T-helper 2 cell treated with Interferon-gamma antibody and Interleukin-4, amounts not matched to agents 5 μg/mL and 100 μg/mL, for 36 hours (primary cell): ENCODE results near the gene CRIM1.

Experiments used
- DNase-seq: peaks from one replicate; pipeline ENCODE4 v3.0.0; 2021; ENCODE audit warnings: low spot score
- H3K27ac Mint-ChIP-seq: one replicate; pipeline ENCODE4 v1.8.0; 2021; ENCODE audit warnings: mild to moderate bottlenecking, mixed read lengths
- H3K27me3 Mint-ChIP-seq: one replicate; pipeline ENCODE4 v1.8.0; 2021; ENCODE audit warnings: low read depth, mixed read lengths
- H3K36me3 Mint-ChIP-seq: one replicate; pipeline ENCODE4 v1.8.0; 2021; ENCODE audit warnings: low read depth, mixed read lengths
- H3K4me1 Mint-ChIP-seq: one replicate; pipeline ENCODE4 v1.8.0; 2021; ENCODE audit warnings: low read depth, mixed read lengths
- H3K4me3 Mint-ChIP-seq: one replicate; pipeline ENCODE4 v1.8.0; 2022; ENCODE audit warnings: mild to moderate bottlenecking, moderate library complexity, mixed read lengths
- H3K9me3 Mint-ChIP-seq: one replicate; pipeline ENCODE4 v1.8.0; 2021; ENCODE audit warnings: mixed read lengths

Gene CRIM1

GRCh38 chr2:36371928-36372391 is 16.4 kb downstream of the CRIM1 start:
- Mint-ChIP-seq H3K27me3 (peaks cover 9% of the 10 kb centered on the region), H3K4me1 (peaks cover 13% of the 10 kb centered on the region), H3K9me3 (no peaks in the 10 kb centered on the region), H3K27ac (no peak overlapping the region), H3K4me3 (no peak overlapping the region), H3K36me3 (no peaks in the 10 kb centered on the region)
- DNase-seq, result no peak

GRCh38 chr2:36373149-36373926 is 17.8 kb downstream of the CRIM1 start:
- no peaks in the 10 kb centered on the region for H3K9me3 Mint-ChIP-seq

GRCh38 chr2:36374585-36374984 is 19.0 kb downstream of the CRIM1 start:
- peaks cover 9% of the 10 kb centered on the region for H3K27me3 Mint-ChIP-seq
- H3K9me3 Mint-ChIP-seq, result no peaks in the 10 kb centered on the region
- H3K4me3 Mint-ChIP-seq, result no peak overlapping the region
- H3K27ac Mint-ChIP-seq, result no peak overlapping the region
- no peaks in the 10 kb centered on the region for H3K36me3 Mint-ChIP-seq
- peaks cover 13% of the 10 kb centered on the region for H3K4me1 Mint-ChIP-seq
- no peak for DNase-seq

More at GRCh38 chr2:36373149-36373926, 17.8 kb downstream of the CRIM1 start:
- Mint-ChIP-seq H3K36me3 (no peaks in the 10 kb centered on the region), H3K27me3 (peaks cover 15% of the 10 kb centered on the region), H3K27ac (no peak overlapping the region), H3K4me1 (peaks cover 13% of the 10 kb centered on the region), H3K4me3 (no peak overlapping the region)
- no peak for DNase-seq

- DNase-seq, result no peak
- no peak overlapping the region for H3K4me3 Mint-ChIP-seq
- no peaks in the 10 kb centered on the region for H3K9me3 Mint-ChIP-seq
- peaks cover 9% of the 10 kb centered on the region for H3K27me3 Mint-ChIP-seq
- H3K4me1 Mint-ChIP-seq, result peaks cover 13% of the 10 kb centered on the region
- no peak overlapping the region for H3K27ac Mint-ChIP-seq
- no peaks in the 10 kb centered on the region for H3K36me3 Mint-ChIP-seq
These were observed 20.8 kb downstream of the CRIM1 start for GRCh38 chr2:36376319-36376765.

GRCh38 chr2:36376992-36377738 is 21.6 kb downstream of the CRIM1 start:
- H3K4me1 Mint-ChIP-seq, result peaks cover 13% of the 10 kb centered on the region
- peaks cover 9% of the 10 kb centered on the region for H3K27me3 Mint-ChIP-seq
- H3K9me3 Mint-ChIP-seq, result no peaks in the 10 kb centered on the region
- no peaks in the 10 kb centered on the region for H3K36me3 Mint-ChIP-seq
- no peak for DNase-seq
- H3K27ac Mint-ChIP-seq, result no peak overlapping the region
- H3K4me3 Mint-ChIP-seq, result no peak overlapping the region

GRCh38 chr2:36379710-36380448 is 24.3 kb downstream of the CRIM1 start:
- Mint-ChIP-seq H3K4me3 (no peak overlapping the region), H3K27ac (no peak overlapping the region), H3K9me3 (no peaks in the 10 kb centered on the region), H3K36me3 (no peaks in the 10 kb centered on the region), H3K27me3 (peaks cover 9% of the 10 kb centered on the region), H3K4me1 (no peaks in the 10 kb centered on the region)
- no peak for DNase-seq

GRCh38 chr2:36380624-36381481 is 25.3 kb downstream of the CRIM1 start:
- no peaks in the 10 kb centered on the region for H3K9me3 Mint-ChIP-seq
- peaks cover 13% of the 10 kb centered on the region for H3K27me3 Mint-ChIP-seq
- DNase-seq, result no peak
- no peaks in the 10 kb centered on the region for H3K4me1 Mint-ChIP-seq
- H3K36me3 Mint-ChIP-seq, result no peaks in the 10 kb centered on the region
- no peak overlapping the region for H3K27ac Mint-ChIP-seq
- H3K4me3 Mint-ChIP-seq, result no peak overlapping the region

- peaks cover 19% of the 10 kb centered on the region for H3K27me3 Mint-ChIP-seq
- DNase-seq, result no peak
- H3K4me3 Mint-ChIP-seq, result no peak overlapping the region
- no peaks in the 10 kb centered on the region for H3K36me3 Mint-ChIP-seq
- H3K27ac Mint-ChIP-seq, result no peak overlapping the region
- no peaks in the 10 kb centered on the region for H3K9me3 Mint-ChIP-seq
- peaks cover 2% of the 10 kb centered on the region for H3K4me1 Mint-ChIP-seq
These were observed 26.4 kb downstream of the CRIM1 start for GRCh38 chr2:36381993-36382392.

- Mint-ChIP-seq H3K4me1 (peaks cover 6% of the 10 kb centered on the region), H3K9me3 (no peaks in the 10 kb centered on the region), H3K36me3 (no peaks in the 10 kb centered on the region), H3K27me3 (peaks cover 16% of the 10 kb centered on the region), H3K4me3 (no peak overlapping the region), H3K27ac (no peak overlapping the region)
- DNase-seq, result no peak
These were observed 26.9 kb downstream of the CRIM1 start for GRCh38 chr2:36382472-36382871.

- DNase-seq, result no peak
- no peak overlapping the region for H3K4me3 Mint-ChIP-seq
- peaks cover 12% of the 10 kb centered on the region for H3K27me3 Mint-ChIP-seq
- peaks cover 8% of the 10 kb centered on the region for H3K4me1 Mint-ChIP-seq
- H3K9me3 Mint-ChIP-seq, result no peaks in the 10 kb centered on the region
- no peaks in the 10 kb centered on the region for H3K36me3 Mint-ChIP-seq
- H3K27ac Mint-ChIP-seq, result no peak overlapping the region
These were observed 28.1 kb downstream of the CRIM1 start for GRCh38 chr2:36383726-36384125.

GRCh38 chr2:36384454-36384853 is 28.9 kb downstream of the CRIM1 start:
- H3K9me3 Mint-ChIP-seq, result no peaks in the 10 kb centered on the region
- H3K4me1 Mint-ChIP-seq, result peaks cover 8% of the 10 kb centered on the region
- no peaks in the 10 kb centered on the region for H3K36me3 Mint-ChIP-seq
- no peak overlapping the region for H3K4me3 Mint-ChIP-seq
- peaks cover 16% of the 10 kb centered on the region for H3K27me3 Mint-ChIP-seq
- H3K27ac Mint-ChIP-seq, result no peak overlapping the region
- no peak for DNase-seq

GRCh38 chr2:36385603-36386002 is 30.0 kb downstream of the CRIM1 start:
- no peak for DNase-seq
- Mint-ChIP-seq H3K4me3 (no peak overlapping the region), H3K9me3 (no peaks in the 10 kb centered on the region), H3K36me3 (no peaks in the 10 kb centered on the region), H3K27ac (no peak overlapping the region), H3K4me1 (peaks cover 8% of the 10 kb centered on the region), H3K27me3 (peaks cover 16% of the 10 kb centered on the region)

GRCh38 chr2:36387258-36387916 is 31.8 kb downstream of the CRIM1 start:
- Mint-ChIP-seq H3K4me3 (no peak overlapping the region), H3K4me1 (peaks cover 8% of the 10 kb centered on the region), H3K36me3 (no peaks in the 10 kb centered on the region), H3K27me3 (peaks cover 16% of the 10 kb centered on the region), H3K9me3 (no peaks in the 10 kb centered on the region), H3K27ac (no peak overlapping the region)
- DNase-seq, result no peak
